GM10266 (cell line): Measurements from ENCODE around the gene DHX40.

Experiments used
- DNase-seq: peaks from one replicate; pipeline ENCODE4 v3.0.0; 2012; ENCODE audit errors: extremely low spot score
- TF ChIP-seq, protein P1 (sequence below): IDR thresholded peaks from 2 replicates; pipeline ENCODE4 v1.5.1; 2012; ENCODE audit warnings: mild to moderate bottlenecking, low read depth; ENCODE audit not compliant: control insufficient read depth, insufficient read depth; ENCODE audit errors: missing control alignments

DHX40 gene

DNA sequence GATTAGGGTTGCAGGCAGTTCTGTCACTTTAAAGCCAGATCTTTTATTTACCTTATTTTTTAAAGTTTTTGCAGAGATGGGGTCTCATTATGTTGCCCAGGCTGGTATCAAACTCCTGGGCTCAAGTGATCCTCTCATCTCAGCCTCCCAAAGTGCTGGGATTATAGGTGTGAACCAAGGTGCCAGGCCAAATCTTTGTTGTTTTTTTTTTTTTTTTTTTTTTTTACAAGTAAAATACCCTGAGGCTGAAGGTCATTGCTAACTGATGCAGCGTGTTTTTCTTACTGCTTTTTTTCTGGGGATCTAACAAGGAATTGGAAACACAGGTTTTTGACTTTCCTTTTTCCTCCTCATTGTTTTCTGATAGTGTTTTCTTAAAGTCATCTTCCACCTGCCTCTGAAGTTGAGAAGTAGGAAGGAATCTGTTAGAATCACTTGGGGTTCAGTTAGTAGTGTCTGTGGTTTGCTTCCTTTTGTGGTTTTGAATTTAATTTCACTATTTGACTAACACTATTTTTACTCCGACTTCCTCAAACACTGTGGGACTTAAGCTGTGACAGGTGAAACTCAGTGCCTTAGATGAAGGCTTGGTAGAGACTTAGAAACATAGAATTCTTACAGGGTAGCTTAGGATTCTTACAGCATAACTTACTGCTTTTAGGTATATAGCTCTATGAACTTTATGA lies 76.5 kb downstream of the DHX40 start:
- TF ChIP-seq, protein P1, sequence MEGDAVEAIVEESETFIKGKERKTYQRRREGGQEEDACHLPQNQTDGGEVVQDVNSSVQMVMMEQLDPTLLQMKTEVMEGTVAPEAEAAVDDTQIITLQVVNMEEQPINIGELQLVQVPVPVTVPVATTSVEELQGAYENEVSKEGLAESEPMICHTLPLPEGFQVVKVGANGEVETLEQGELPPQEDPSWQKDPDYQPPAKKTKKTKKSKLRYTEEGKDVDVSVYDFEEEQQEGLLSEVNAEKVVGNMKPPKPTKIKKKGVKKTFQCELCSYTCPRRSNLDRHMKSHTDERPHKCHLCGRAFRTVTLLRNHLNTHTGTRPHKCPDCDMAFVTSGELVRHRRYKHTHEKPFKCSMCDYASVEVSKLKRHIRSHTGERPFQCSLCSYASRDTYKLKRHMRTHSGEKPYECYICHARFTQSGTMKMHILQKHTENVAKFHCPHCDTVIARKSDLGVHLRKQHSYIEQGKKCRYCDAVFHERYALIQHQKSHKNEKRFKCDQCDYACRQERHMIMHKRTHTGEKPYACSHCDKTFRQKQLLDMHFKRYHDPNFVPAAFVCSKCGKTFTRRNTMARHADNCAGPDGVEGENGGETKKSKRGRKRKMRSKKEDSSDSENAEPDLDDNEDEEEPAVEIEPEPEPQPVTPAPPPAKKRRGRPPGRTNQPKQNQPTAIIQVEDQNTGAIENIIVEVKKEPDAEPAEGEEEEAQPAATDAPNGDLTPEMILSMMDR = no peak
- peak; percentile 34 for DNase-seq

DNA sequence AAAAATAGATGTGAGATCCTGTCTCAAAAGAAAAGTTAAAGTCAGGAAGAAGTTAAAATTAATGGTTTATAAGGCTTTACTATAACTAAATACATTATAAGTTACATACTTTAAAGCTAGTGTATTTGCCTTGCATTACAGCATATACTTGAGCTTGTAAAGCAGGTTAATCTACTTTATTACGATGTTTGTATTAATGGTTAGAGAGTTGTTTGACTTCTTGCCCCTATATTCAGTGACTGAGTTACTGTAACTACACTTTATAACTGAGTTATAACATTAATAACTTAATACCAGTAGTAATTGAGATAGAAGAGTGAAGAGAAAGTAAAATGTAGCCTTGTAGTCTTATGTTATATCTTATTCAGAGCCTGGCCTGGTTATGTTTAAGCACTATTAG lies 77.2 kb downstream of the DHX40 start:
- TF ChIP-seq, protein P1 = no peak
- no peak for DNase-seq

DNA sequence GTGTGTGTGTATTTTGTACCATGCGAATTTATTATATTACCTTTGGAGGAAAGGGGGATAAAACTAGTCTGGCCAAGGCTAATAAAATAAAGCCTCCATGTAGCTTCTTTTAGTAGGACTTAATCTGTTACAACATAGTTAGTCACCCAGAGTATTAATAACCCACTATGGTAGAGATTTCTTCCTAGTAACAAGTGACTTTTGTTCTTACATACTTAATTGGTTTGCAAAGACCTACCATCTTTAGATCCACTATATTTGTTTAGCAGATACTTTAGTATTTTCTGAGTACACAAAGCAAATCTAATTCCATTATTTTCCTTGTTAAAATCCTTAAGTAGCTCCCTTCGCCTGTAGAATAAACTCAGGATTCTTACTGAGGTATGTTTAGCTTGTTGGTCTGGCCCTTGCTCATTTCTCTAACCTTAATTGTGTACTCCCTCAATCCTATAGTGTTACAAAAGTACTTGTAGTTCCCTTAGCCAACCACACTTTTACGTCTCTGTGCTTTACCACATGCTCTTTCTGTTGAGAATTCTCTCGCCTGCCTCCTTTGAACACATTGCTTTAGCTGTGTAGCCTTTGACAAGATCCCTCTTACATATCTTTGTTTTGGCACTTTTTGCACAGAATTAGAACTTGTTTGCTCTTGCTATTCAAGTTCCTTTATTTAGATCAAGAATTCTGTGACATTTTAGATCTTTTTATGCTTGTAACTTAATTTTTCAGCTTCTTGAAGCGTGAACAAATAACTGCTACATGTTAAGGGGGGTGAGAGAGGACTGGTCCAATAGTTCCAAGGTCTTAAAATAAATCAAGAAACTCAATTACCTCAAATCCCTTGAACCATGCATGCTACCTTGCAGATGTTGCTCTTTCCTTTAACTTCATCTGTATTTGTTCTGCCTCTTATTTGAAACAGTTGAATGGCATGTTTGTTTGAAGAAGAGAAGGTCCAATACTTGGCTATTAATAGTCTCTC lies 78.0 kb downstream of the DHX40 start:
- DNase-seq = no peak
- TF ChIP-seq, protein P1 = no peak

DNA sequence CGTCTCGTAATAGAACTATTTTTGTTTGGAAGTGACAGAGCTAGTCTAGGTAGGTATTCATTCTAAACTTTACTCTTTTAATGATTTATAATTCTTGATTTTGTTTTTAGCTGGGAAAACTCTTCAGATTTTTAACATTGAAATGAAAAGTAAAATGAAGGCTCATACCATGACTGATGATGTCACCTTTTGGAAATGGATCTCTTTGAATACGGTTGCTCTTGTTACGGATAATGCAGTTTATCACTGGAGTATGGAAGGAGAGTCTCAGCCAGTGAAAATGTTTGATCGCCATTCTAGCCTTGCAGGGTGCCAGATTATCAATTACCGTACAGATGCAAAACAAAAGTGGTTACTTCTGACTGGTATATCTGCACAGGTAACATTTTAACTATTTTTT lies 81.9 kb downstream of the DHX40 start:
- DNase-seq = no peak
- TF ChIP-seq, protein P1 = no peak

DNA sequence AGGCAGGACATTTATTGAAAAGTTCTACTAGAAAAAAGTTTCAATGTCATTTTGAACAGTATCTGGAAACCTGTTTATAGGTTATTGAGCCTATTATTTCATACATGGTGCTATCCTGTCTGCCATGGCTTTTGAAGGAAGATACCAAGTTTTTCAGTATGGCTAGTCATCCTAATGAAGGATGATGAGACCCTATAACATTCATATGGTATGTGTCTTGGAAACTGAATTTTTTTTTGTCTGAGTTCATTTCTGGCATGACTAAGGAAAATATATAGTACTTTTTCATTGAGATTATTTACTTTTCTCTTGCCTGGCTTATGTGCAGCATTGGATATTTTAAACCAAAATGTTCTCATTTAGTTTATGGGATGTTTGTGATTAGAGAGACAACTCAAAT lies 84.5 kb downstream of the DHX40 start:
- TF ChIP-seq, protein P1 = no peak
- no peak for DNase-seq

DNA sequence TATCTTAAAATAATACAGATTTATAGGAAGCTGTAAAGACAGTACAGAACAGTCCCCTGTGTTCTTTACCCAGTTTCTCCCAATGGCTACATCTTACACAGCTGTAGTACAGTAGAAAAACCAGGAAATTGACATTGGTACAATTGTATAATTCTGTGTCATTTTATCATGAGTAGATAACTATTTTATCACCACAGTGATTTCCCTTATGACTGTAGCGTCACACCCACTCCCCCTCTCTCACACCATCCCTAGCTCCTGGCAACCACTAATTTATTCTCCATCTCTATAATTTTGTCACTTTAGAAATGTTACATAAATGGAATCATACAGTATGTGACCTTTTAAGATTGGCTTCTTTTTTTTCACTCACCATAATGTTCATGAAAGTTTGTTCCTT lies 85.2 kb downstream of the DHX40 start:
- TF ChIP-seq, protein P1 = no peak
- DNase-seq = no peak

DNA sequence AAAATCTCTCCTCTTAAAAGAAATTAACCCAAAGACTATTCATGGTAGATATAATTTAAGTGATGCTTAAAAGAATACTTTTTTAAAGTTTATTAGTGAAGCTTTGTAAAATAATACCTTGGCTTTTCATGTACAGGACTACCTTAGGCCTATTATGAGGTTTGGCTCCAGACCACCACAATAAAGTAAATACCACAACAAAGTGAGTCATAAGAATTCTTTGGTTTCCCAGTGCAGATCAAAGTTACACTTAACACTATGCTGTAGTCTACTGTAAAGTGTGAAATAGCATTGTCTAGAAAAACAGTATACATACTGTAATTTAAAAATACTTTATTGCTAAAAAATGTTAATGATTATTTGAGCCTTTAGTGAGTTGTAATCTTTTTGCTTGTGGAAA lies 85.9 kb downstream of the DHX40 start:
- DNase-seq = no peak
- TF ChIP-seq, protein P1 = no peak
